Erythroblast (primary cell): ENCODE measurements around the gene SUSD3.

Experiments used
- GATA1 ChIP-seq: IDR thresholded peaks from 2 replicates; pipeline ENCODE4 v1.6.1; 2011; ENCODE audit warnings: low read depth, mild to moderate bottlenecking, control low read depth, low read length, moderate library complexity
- POLR2A ChIP-seq: IDR thresholded peaks from 2 replicates; pipeline ENCODE4 v1.6.1; 2011; ENCODE audit warnings: mild to moderate bottlenecking, low read length

- TF ChIP-seq POLR2A (no peak), GATA1 (no peak)
Observed at GRCh38 chr9:93133681-93134014, 75.1 kb downstream of the SUSD3 start.
